ENCODE data around the gene APBA2. TPM values are rescaled to one million over a fixed set of nuclear protein-coding genes. Genes with fewer than 3 reads are reported as not detected.

The APBA2 gene
- total and polyA plus RNA-seq, 2 donors, result 6.7 to 15.3 TPM

DNA sequence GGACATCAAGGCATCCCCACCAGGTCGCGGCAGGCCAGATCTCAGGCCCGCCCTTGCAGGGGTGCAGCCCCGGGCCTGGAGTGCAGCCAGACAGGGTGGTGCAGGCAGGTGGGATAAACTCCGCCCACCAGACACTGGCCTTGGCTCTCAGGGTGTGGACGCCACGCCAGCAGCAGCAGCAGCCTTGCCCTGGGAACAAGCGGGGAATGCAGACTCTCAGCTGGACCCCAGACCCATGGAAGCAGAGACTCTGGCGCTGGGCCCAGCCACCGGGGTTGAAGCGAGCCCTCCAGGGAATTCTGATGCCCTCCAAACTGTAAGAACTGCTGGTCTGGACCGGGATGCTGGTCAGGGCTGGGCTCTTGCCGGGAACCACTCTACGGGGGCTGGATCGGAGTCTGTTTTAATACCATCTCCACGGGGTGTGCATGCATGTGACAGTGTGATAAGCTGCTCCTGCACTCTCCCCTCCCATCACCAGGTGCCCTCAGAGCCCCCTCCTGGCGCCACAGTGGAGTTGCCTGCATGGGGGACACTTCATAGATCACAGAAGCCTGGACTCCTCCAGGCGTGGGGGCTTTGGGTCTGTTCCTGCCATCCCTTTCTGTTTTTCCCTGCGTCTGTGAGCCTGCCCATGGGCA, 241.2 kb downstream of the APBA2 start:
- Histone ChIP-seq H3K27me3 (ENCODE audit: control insufficient read depth in 2 of 2, insufficient read depth in 1 of 2, low read length in 1 of 2) (peaks cover 0 to 7% of the 10 kb centered on the region in 2 donors), H3K36me3 (ENCODE audit: control insufficient read depth in 2 of 2, insufficient read depth in 2 of 2, low read length in 1 of 2) (no peaks in the 10 kb centered on the region), H3K9me3 (ENCODE audit: control insufficient read depth in 2 of 2, insufficient read depth in 1 of 2, low read length in 1 of 2) (peaks cover 0 to 2% of the 10 kb centered on the region in 2 donors), H3K4me3 (ENCODE audit: low read length in 2 of 2) (no peak overlapping the region), H3K27ac (ENCODE audit: low read depth in 1 of 2, low read length in 1 of 2) (no peak overlapping the region), H3K4me1 (ENCODE audit: control insufficient read depth in 2 of 2, insufficient read depth in 2 of 2, low read length in 2 of 2) (no peaks in the 10 kb centered on the region)
- no peak for DNase-seq (ENCODE audit: low read depth in 6 of 9, low spot score in 9 of 9)
- WGBS, result 84% methylated on average over 19 of the region's 19 CpGs

DNA sequence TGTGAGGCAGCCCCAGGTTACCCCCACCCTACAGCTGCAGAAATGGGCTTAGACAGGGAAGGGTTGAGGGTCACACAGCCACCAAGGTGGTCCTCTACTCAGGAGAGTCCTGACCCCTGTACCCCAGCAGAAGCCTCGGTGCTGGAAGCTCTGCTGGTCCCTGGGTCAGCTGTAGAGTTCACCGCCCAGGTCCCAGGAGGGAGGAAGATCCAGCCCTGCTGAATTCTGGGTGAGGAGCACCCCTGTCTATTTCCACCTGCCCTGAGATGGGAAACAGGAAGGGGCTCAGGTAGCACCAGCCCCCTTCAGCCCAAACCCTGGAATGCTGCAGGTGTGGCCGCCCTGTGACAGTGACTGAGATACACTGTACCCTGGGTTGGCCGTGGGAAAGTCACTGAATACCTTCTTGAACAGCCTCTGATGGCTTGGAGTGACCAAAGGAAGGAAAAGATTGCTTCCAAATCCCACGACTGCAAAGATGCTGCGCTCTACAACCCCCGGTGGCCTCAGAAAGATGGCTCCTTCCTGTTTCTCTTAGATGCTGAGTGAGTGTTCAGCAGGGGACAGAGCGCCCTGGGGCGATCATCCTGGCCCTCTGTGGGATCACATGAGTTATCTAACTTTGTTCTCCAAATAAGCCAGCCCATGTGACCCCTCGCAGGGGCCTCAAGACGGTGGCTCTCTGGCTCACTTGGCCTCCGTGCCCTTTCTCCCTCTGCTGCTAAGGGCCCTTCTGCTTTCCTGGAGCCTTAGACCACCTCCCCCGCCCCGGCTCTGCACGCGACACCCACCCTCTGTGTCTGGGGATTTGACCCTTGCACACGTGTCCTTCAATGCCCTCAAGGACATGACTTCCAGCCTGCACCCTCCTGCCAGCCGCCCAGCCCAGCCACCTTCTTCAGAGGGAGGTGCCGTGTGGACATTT, 242.0 kb downstream of the APBA2 start:
- no peaks in the 10 kb centered on the region for H3K4me1 ChIP-seq (ENCODE audit: control insufficient read depth in 2 of 2, insufficient read depth in 2 of 2, low read length in 2 of 2)
- no peak overlapping the region for H3K4me3 ChIP-seq (ENCODE audit: low read length in 2 of 2)
- H3K36me3 ChIP-seq (ENCODE audit: control insufficient read depth in 2 of 2, insufficient read depth in 2 of 2, low read length in 1 of 2), result no peaks in the 10 kb centered on the region
- DNase-seq (ENCODE audit: low read depth in 6 of 9, low spot score in 9 of 9), result no peak
- H3K9me3 ChIP-seq (ENCODE audit: control insufficient read depth in 2 of 2, insufficient read depth in 1 of 2, low read length in 1 of 2), result peaks cover 0 to 2% of the 10 kb centered on the region in 2 donors
- peaks cover 0 to 9% of the 10 kb centered on the region in 2 donors for H3K27me3 ChIP-seq (ENCODE audit: control insufficient read depth in 2 of 2, insufficient read depth in 1 of 2, low read length in 1 of 2)
- 81% methylated on average over 19 of the region's 19 CpGs for WGBS
- no peak overlapping the region for H3K27ac ChIP-seq (ENCODE audit: low read depth in 1 of 2, low read length in 1 of 2)

DNA sequence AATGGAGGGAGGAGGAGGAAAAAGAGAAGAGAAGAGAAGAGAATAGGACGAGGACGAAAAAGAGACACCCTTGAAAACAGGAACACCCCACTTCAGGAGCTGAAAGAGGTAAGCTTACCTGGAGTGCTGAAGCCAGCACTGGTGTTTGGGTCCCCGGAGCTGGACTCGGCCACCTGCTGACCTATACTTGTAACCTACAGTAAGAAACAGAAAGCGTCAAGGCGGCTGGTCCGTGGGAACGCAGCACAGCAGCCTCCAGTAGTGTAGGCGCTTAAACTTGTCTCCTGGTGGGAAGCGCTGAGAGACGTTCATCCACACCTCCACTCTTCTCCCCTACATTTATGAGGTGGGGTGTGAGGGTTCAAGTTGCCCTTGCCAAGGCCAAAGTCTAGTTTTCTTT, 242.9 kb downstream of the APBA2 start:
- Histone ChIP-seq H3K9me3 (ENCODE audit: control insufficient read depth in 2 of 2, insufficient read depth in 1 of 2, low read length in 1 of 2) (peaks cover 0 to under 1% of the 10 kb centered on the region in 2 donors), H3K27me3 (ENCODE audit: control insufficient read depth in 2 of 2, insufficient read depth in 1 of 2, low read length in 1 of 2) (peaks cover 0 to 9% of the 10 kb centered on the region in 2 donors), H3K27ac (ENCODE audit: low read depth in 1 of 2, low read length in 1 of 2) (no peak overlapping the region), H3K4me3 (ENCODE audit: low read length in 2 of 2) (no peak overlapping the region), H3K36me3 (ENCODE audit: control insufficient read depth in 2 of 2, insufficient read depth in 2 of 2, low read length in 1 of 2) (no peaks in the 10 kb centered on the region), H3K4me1 (ENCODE audit: control insufficient read depth in 2 of 2, insufficient read depth in 2 of 2, low read length in 2 of 2) (no peaks in the 10 kb centered on the region)
- 96% methylated on average over 11 of the region's 11 CpGs for WGBS
- DNase-seq (ENCODE audit: low read depth in 6 of 9, low spot score in 9 of 9), result no peak

DNA sequence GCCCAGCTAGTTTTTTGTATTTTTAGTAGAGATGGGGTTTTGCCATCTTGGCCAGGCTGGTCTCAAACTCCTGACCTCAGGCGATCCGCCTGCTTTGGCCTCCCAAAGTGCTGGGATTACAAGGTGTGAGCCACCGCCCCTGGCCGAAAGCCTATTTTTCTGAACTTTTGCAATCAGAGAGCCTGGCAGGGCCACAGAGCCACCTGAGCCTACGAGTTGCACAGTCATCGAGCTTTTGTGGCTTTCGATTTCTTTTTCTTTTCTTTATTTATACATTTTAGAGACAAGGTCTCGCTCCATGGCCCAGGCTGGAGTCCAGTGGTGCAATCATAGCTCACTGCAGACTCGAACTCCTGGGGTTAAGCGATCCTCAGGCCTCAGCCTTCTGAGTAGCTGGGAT, 243.4 kb downstream of the APBA2 start:
- no peak overlapping the region for H3K4me3 ChIP-seq (ENCODE audit: low read length in 2 of 2)
- DNase-seq (ENCODE audit: low read depth in 6 of 9, low spot score in 9 of 9), result no peak
- 94% methylated on average over 10 of the region's 10 CpGs for WGBS

DNA sequence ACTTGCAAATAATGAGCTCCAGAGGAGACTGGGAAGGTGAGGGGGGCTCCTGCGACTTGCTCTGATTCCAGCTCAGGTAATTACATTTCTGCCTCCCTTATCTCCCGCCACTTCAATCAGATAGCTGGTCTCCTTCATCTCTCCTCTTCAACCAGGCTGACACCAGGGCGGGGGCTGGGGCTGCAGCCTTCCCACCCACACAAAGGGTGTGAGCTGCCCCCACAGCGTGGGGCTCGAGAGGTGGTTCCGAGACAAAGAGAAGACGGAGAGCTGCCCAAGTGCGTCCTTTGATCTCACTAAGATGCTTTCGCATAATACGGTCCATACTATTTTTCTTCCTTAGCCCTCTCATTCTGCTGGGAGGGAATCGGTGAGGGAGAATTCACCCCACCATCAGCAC, 244.2 kb downstream of the APBA2 start:
- Histone ChIP-seq H3K27ac (ENCODE audit: low read depth in 1 of 2, low read length in 1 of 2) (no peak overlapping the region), H3K36me3 (ENCODE audit: control insufficient read depth in 2 of 2, insufficient read depth in 2 of 2, low read length in 1 of 2) (no peaks in the 10 kb centered on the region), H3K4me3 (ENCODE audit: low read length in 2 of 2) (no peak overlapping the region), H3K27me3 (ENCODE audit: control insufficient read depth in 2 of 2, insufficient read depth in 1 of 2, low read length in 1 of 2) (peaks cover 0 to 9% of the 10 kb centered on the region in 2 donors), H3K9me3 (ENCODE audit: control insufficient read depth in 2 of 2, insufficient read depth in 1 of 2, low read length in 1 of 2) (no peaks in the 10 kb centered on the region), H3K4me1 (ENCODE audit: control insufficient read depth in 2 of 2, insufficient read depth in 2 of 2, low read length in 2 of 2) (no peaks in the 10 kb centered on the region)
- 91% methylated on average over 11 of the region's 11 CpGs for WGBS
- DNase-seq (ENCODE audit: low read depth in 6 of 9, low spot score in 9 of 9), result no peak

More for the DNA sequence above, 243.4 kb downstream of the APBA2 start:
- Histone ChIP-seq H3K27me3 (ENCODE audit: control insufficient read depth in 2 of 2, insufficient read depth in 1 of 2, low read length in 1 of 2) (peaks cover 0 to 9% of the 10 kb centered on the region in 2 donors), H3K4me1 (ENCODE audit: control insufficient read depth in 2 of 2, insufficient read depth in 2 of 2, low read length in 2 of 2) (no peaks in the 10 kb centered on the region), H3K36me3 (ENCODE audit: control insufficient read depth in 2 of 2, insufficient read depth in 2 of 2, low read length in 1 of 2) (no peaks in the 10 kb centered on the region), H3K9me3 (ENCODE audit: control insufficient read depth in 2 of 2, insufficient read depth in 1 of 2, low read length in 1 of 2) (no peaks in the 10 kb centered on the region), H3K27ac (ENCODE audit: low read depth in 1 of 2, low read length in 1 of 2) (no peak overlapping the region)

DNA sequence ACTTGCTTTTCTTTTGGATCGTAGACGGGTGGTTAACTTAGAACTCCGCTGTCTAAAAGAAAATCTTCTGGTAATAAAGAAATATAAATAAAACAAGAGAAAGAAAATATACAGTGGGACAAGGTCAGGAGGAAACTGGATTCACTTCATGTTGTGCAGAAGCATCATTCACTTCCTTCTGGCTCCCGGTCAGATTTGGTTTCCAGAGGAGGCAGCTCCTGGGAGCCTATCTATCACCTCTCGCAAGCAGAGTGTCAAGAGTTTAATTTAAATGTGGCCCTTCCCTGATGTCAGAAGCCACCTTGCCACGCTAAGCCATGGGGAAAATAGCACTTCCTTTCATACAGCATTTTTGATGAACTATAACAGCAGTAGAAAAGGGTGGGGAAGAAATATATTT, 244.7 kb downstream of the APBA2 start:
- WGBS, result 69% methylated on average over 6 of the region's 6 CpGs
- Histone ChIP-seq H3K4me1 (ENCODE audit: control insufficient read depth in 2 of 2, insufficient read depth in 2 of 2, low read length in 2 of 2) (no peaks in the 10 kb centered on the region), H3K27ac (ENCODE audit: low read depth in 1 of 2, low read length in 1 of 2) (no peak overlapping the region), H3K36me3 (ENCODE audit: control insufficient read depth in 2 of 2, insufficient read depth in 2 of 2, low read length in 1 of 2) (no peaks in the 10 kb centered on the region), H3K27me3 (ENCODE audit: control insufficient read depth in 2 of 2, insufficient read depth in 1 of 2, low read length in 1 of 2) (peaks cover 0 to 9% of the 10 kb centered on the region in 2 donors), H3K9me3 (ENCODE audit: control insufficient read depth in 2 of 2, insufficient read depth in 1 of 2, low read length in 1 of 2) (no peaks in the 10 kb centered on the region), H3K4me3 (ENCODE audit: low read length in 2 of 2) (no peak overlapping the region)
- DNase-seq (ENCODE audit: low read depth in 6 of 9, low spot score in 9 of 9), result no peak

DNA sequence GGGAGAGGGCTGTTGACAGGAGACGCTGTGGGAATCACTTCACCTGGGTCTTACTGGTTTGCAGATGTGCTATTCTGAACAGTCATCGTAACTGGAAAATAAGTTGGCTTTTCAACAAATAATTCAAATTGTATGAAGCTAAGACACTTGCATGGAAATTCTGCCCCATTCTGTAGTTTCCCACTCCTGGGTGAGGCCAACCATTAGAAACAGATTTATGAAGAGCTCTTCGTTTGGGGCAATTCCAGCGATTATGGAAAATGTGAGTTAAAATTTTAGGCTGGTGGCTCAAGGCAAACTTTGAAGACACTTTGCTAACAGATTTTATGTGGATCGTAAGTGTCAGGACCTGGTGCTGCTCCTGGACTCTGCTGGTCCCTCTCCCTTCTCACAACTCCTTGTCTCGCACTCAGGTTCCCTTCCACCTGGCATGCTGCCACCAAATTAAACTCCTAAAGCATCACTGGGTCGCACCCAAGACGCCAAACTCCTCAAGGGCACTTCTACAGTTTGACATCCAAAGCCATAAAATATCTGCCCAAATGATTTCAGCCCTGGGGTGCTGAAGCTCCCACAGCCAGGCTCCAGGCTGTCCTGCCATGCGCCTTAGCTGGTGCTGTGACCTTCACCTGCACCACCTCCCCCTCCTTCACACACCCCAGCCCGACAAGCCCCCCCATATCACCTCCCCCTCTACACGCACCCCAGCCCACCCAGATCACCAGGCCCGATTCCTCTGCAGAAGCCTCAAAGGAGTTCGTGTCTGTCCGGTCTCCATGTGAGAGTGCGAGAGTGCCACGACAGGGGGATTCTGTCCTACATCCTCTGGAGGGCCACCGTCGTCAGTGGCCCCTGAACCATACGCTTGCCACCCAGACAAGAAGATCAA, 245.4 kb downstream of the APBA2 start:
- Histone ChIP-seq H3K4me1 (ENCODE audit: control insufficient read depth in 2 of 2, insufficient read depth in 2 of 2, low read length in 2 of 2) (no peaks in the 10 kb centered on the region), H3K9me3 (ENCODE audit: control insufficient read depth in 2 of 2, insufficient read depth in 1 of 2, low read length in 1 of 2) (no peaks in the 10 kb centered on the region), H3K27me3 (ENCODE audit: control insufficient read depth in 2 of 2, insufficient read depth in 1 of 2, low read length in 1 of 2) (peaks cover 0 to 9% of the 10 kb centered on the region in 2 donors), H3K4me3 (ENCODE audit: low read length in 2 of 2) (no peak overlapping the region), H3K27ac (ENCODE audit: low read depth in 1 of 2, low read length in 1 of 2) (no peak overlapping the region), H3K36me3 (ENCODE audit: control insufficient read depth in 2 of 2, insufficient read depth in 2 of 2, low read length in 1 of 2) (no peaks in the 10 kb centered on the region)
- 74% methylated on average over 19 of the region's 19 CpGs for WGBS
- DNase-seq (ENCODE audit: low read depth in 6 of 9, low spot score in 9 of 9), result no peak

DNA sequence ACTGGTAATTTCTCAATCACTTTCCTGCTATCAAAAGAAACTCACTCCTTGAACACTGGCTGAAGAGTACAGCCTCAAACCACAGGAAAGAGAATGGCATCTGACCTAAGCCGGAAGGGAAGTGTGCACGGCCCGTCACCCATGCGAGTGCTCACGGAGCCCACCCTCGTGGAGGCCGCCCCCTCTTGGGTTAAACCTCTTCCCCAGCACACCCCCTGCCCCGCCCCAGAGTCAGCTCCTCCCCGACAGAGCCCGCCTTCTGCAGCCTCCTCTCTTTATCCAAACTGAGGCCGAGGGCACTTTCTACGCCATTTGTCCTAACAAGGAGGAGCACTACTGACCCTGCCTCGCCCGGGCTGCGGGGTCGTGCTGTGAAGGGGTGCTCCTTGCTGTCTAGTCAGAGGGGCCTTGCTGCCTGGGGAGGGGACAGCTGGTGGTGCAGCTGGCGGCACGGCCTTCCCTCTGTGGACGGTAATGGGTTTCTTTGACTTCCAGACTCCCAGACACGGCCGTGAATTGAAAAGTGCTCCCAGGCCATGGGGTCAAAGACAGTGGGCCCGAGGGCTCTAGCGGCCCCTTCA, 246.2 kb downstream of the APBA2 start:
- 54% methylated on average over 23 of the region's 23 CpGs for whole genome bisulfite sequencing

More for the DNA sequence above, 246.2 kb downstream of the APBA2 start:
- Histone ChIP-seq H3K36me3 (ENCODE audit: control insufficient read depth in 2 of 2, insufficient read depth in 2 of 2, low read length in 1 of 2) (no peaks in the 10 kb centered on the region), H3K9me3 (ENCODE audit: control insufficient read depth in 2 of 2, insufficient read depth in 1 of 2, low read length in 1 of 2) (no peaks in the 10 kb centered on the region), H3K4me1 (ENCODE audit: control insufficient read depth in 2 of 2, insufficient read depth in 2 of 2, low read length in 2 of 2) (no peaks in the 10 kb centered on the region), H3K4me3 (ENCODE audit: low read length in 2 of 2) (no peak overlapping the region), H3K27ac (ENCODE audit: low read depth in 1 of 2, low read length in 1 of 2) (no peak overlapping the region), H3K27me3 (ENCODE audit: control insufficient read depth in 2 of 2, insufficient read depth in 1 of 2, low read length in 1 of 2) (peaks cover 0 to 9% of the 10 kb centered on the region in 2 donors)
- DNase-seq (ENCODE audit: low read depth in 6 of 9, low spot score in 9 of 9), result no peak
